Stomach smooth muscle (tissue), 2 donors: Measurements from ENCODE around the gene ZFC3H1.
"Not testable (repeated sequence)": the region's sequence is repeated elsewhere in the genome, so short reads cannot be mapped to it uniquely, and the experiment has no call there.

Experiments used
- H3K27ac ChIP-seq: one replicate; pipeline ENCODE4 v1.7.0; 2013; ENCODE audit warnings: mild to moderate bottlenecking, low read length, inconsistent platforms
- H3K27me3 ChIP-seq, 2 donors: one replicate each; pipeline ENCODE4 v1.7.0; 2013; ENCODE audit warnings: low read length in 2 of 2; ENCODE audit not compliant: insufficient read depth in 2 of 2, control insufficient read depth in 1 of 2
- H3K36me3 ChIP-seq, 2 donors: one replicate each; pipeline ENCODE4 v1.7.0; 2013; ENCODE audit warnings: low read length in 2 of 2; ENCODE audit not compliant: control insufficient read depth in 2 of 2, insufficient read depth in 2 of 2
- H3K4me1 ChIP-seq: one replicate; pipeline ENCODE4 v1.7.0; 2013; ENCODE audit warnings: low read length; ENCODE audit not compliant: control insufficient read depth, insufficient read depth
- H3K4me3 ChIP-seq, 2 donors: one replicate each; pipeline ENCODE4 v1.7.0; 2013; ENCODE audit warnings: low read length in 2 of 2
- H3K9ac ChIP-seq, 2 donors: one replicate each; pipeline ENCODE4 v1.7.0; 2013; ENCODE audit warnings: low read length in 2 of 2, mild to moderate bottlenecking in 1 of 2
- H3K9me3 ChIP-seq, 2 donors: one replicate each; pipeline ENCODE4 v1.7.0; 2013; ENCODE audit warnings: low read length in 2 of 2; ENCODE audit not compliant: control insufficient read depth in 2 of 2
- donor health status: healthy.
- donor health status: Pancreatic carcinoma.

Gene ZFC3H1

DNA sequence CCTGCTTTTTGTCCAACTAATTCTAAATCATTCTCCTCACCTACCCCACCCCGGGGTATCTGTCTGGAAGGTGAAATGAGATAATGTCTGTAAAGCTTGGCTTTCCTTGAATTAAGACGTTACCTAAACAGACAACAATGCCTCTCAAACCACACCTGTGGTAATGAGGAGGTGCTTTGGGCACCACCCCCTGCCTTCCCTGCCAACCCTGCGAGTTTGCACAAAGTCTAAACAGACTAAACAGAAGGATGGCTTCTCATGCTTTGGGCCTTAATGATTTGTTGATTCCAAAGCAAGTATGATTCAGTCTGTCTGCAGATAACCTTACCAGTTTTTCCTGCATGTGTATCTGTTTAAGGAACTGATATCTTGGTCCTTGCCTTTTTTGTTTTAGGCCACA, 82.4 kb downstream of the ZFC3H1 start:
- no peak overlapping the region for H3K9ac ChIP-seq
- H3K9me3 ChIP-seq: no peaks in the 10 kb centered on the region
- no peak overlapping the region for H3K4me3 ChIP-seq
- H3K4me1 ChIP-seq: no peaks in the 10 kb centered on the region
- H3K27me3 ChIP-seq: no peaks in the 10 kb centered on the region
- no peaks in the 10 kb centered on the region for H3K36me3 ChIP-seq
- no peak overlapping the region for H3K27ac ChIP-seq

DNA sequence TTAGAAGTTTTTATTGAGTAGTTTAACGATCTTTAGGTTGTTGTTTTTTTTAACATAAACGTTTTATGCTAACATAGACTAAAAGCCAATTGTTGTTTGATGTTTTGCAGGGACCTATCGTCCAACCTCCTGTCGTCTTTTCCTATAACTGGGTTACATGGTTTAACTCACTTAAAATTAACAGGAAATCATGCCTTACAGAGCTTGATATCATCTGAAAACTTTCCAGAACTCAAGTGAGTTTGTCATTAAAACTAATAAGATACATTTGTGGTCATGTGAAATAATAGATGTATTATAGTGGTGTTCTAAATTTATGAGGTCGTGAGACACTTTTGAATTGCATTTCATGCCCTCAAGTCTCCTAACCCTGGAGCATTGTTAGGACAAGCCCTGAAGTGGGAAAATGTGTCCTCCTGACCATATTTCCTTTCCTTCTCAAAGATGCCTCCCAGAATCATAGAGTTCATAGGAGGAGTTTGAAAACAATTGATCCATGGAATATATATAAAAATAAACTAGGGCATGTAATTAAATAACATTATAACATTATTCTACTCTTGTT, 84.9 kb downstream of the ZFC3H1 start:
- no peaks in the 10 kb centered on the region for H3K4me1 ChIP-seq
- no peak overlapping the region for H3K27ac ChIP-seq
- no peaks in the 10 kb centered on the region for H3K9me3 ChIP-seq
- H3K27me3 ChIP-seq: no peaks in the 10 kb centered on the region
- H3K4me3 ChIP-seq: no peak overlapping the region
- no peak overlapping the region for H3K9ac ChIP-seq
- no peaks in the 10 kb centered on the region for H3K36me3 ChIP-seq

DNA sequence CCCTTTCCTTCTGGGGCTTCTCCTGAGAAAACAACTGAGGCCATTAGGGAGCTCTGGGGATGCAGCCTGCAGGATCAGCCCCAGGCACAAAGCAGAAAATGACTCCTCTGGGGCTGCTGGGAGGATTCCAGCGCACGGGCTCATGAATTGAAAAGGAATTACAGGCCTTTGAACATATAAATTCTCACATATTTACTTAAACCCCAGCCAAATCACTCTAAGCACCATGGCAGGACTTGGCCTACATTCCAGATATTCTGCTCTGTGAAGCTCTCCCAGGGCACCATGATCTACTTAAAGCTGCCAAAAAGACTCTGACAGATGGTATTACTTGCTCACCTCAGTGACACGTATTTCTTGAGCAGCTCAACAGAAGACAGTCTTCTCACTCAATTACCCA, 87.2 kb downstream of the ZFC3H1 start:
- H3K27me3 ChIP-seq: no peaks in the 10 kb centered on the region
- H3K4me3 ChIP-seq: no peak overlapping the region
- no peak overlapping the region for H3K9ac ChIP-seq
- no peaks in the 10 kb centered on the region for H3K36me3 ChIP-seq
- no peak overlapping the region for H3K27ac ChIP-seq
- H3K4me1 ChIP-seq: no peaks in the 10 kb centered on the region
- no peaks in the 10 kb centered on the region for H3K9me3 ChIP-seq

DNA sequence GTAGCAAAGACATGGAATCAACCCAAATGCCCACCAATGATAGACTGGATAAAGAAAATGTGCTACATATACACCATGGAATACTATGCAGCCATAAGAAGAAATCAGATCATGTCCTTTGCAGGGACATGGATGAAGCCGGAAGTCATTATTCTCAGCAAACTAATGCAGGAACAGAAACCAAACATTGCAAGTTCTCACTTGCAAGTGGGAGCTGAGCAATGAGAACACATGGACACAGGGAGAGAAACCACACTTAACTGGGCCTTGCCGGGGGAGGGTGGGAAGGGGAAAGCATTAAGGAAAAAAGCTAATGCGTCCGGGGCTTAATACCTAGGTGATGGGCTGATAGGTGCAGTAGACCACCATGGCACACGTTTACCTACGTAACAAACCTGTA, 93.8 kb downstream of the ZFC3H1 start:
- H3K4me1 ChIP-seq, H3K36me3 ChIP-seq, H3K27ac ChIP-seq, H3K9ac ChIP-seq, H3K4me3 ChIP-seq, H3K9me3 ChIP-seq, H3K27me3 ChIP-seq: not testable (repeated sequence)

GRCh38 chr12:71567537-71567936, 96.1 kb downstream of the ZFC3H1 start:
- Histone ChIP-seq H3K4me1 (no peaks in the 10 kb centered on the region), H3K9me3 (no peaks in the 10 kb centered on the region), H3K9ac (no peak overlapping the region), H3K4me3 (no peak overlapping the region), H3K36me3 (no peaks in the 10 kb centered on the region), H3K27ac (no peak overlapping the region), H3K27me3 (no peaks in the 10 kb centered on the region)

DNA sequence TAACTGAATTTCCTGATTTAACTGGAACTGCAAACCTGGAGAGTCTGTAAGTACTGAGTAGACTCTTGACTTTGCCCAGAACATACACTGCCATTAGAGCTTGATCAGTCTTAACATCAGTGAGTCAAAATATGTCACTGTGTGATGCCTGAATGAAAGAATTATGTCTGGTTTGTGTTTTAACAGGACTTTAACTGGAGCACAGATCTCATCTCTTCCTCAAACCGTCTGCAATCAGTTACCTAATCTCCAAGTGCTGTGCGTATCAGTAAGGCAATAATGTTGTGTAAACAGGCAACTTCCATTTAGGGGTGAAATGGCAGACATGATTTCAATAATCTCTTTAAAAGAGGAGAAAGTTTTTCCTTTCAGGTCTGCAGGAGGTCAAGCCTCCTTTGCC, 97.0 kb downstream of the ZFC3H1 start:
- H3K4me3 ChIP-seq: no peak overlapping the region
- no peaks in the 10 kb centered on the region for H3K9me3 ChIP-seq
- H3K27me3 ChIP-seq: no peaks in the 10 kb centered on the region
- no peak overlapping the region for H3K9ac ChIP-seq
- H3K4me1 ChIP-seq: no peaks in the 10 kb centered on the region
- no peak overlapping the region for H3K27ac ChIP-seq
- H3K36me3 ChIP-seq: no peaks in the 10 kb centered on the region

DNA sequence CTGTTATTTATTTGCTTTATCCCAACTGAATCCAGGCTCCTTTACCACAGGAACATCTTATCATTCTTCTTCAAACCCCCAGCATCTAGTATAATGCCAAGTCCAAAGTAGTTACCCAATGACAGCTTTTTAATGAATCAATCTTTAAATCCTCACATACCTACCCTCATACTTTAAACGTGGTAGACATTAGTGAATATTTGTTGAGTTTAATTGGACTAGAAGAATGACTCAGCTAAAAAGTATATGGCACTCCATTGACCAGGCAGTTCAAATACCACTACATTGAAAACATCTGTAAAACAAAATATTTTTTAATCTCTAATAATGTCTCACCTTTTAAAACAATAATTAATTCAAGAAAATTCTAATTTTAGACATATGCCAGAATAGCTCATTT, 98.1 kb downstream of the ZFC3H1 start:
- Histone ChIP-seq H3K36me3 (no peaks in the 10 kb centered on the region), H3K27me3 (no peaks in the 10 kb centered on the region), H3K9me3 (no peaks in the 10 kb centered on the region), H3K27ac (no peak overlapping the region), H3K9ac (no peak overlapping the region), H3K4me3 (no peak overlapping the region), H3K4me1 (no peaks in the 10 kb centered on the region)

DNA sequence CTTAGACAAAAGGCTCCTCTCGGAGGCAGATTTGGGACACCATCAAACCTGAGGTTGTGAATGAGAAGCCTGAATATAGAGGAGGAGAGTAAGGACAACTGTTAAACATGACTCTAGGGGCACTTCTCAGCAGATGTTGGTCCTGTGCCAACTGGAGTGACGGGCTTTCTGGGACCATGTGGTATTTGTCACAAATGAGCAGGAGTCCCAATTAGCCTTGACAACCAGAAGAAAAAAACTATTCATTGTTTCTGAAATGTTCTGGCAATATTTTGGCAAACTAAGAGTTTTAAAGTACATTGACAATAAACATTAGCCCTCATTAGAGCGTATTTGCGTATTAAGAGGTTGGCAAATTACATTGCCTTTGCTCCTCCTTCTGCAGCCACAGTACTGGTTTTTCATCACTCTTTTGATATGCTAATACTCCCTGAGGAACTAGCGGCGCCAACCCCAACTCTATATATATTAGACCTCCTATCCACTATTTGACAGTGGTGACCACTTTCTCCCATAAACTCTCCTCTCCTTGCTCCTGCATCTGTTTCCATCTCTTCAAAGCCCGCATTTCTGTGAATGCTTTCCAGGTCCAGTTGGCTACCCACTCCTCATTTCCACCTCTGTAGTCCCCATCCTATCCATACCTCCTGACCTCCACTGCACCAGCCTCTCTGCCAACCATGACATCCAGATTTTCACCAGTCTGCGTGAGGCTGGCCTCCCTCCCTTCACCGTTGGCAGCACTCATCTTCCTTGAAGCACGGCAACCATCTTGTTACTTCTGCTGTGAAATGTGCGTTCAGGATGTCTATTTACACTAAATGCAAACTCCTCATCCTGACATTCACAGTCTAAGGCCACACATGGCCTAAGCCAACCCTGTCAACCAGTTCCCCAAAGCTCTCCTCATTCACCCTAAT, 100.7 kb downstream of the ZFC3H1 start:
- Histone ChIP-seq H3K4me3 (no peak overlapping the region), H3K27me3 (no peaks in the 10 kb centered on the region), H3K4me1 (no peaks in the 10 kb centered on the region), H3K27ac (no peak overlapping the region), H3K36me3 (no peaks in the 10 kb centered on the region), H3K9me3 (no peaks in the 10 kb centered on the region), H3K9ac (no peak overlapping the region)
